NCI-H2107 treated with DMSO at 0.1 percent for 48 hours (cell line): Measurements from ENCODE around the gene ANTXR1.
"Not testable (repeated sequence)": the region's sequence is repeated elsewhere in the genome, so short reads cannot be mapped to it uniquely, and the experiment has no call there.

ENCODE experiments used
- DNase-seq: peaks from one replicate; lab custom pipeline; 2025; ENCODE audit not compliant: unreplicated experiment; lab: John Stamatoyannopoulos, UW

The ANTXR1 gene

GRCh38 chr2:69163109-69163508 lies 150.1 kb downstream of the ANTXR1 start:
- DNase-seq, result no peak

GRCh38 chr2:69163556-69163955 lies 150.6 kb downstream of the ANTXR1 start:
- DNase-seq, result no peak

GRCh38 chr2:69164061-69164778 lies 151.2 kb downstream of the ANTXR1 start:
- DNase-seq, result no peak

GRCh38 chr2:69165091-69165880 lies 152.3 kb downstream of the ANTXR1 start:
- DNase-seq, result no peak

GRCh38 chr2:69166465-69166811 lies 153.5 kb downstream of the ANTXR1 start:
- no peak for DNase-seq

- peak; percentile 30 for DNase-seq
These were observed 154.0 kb downstream of the ANTXR1 start for GRCh38 chr2:69166812-69167468.

GRCh38 chr2:69167469-69167822 lies 154.5 kb downstream of the ANTXR1 start:
- DNase-seq, result no peak

GRCh38 chr2:69168144-69168813 lies 155.3 kb downstream of the ANTXR1 start:
- no peak for DNase-seq

- DNase-seq, result no peak
These were observed 156.1 kb downstream of the ANTXR1 start for GRCh38 chr2:69168950-69169654.

- DNase-seq, result no peak
These were observed 156.8 kb downstream of the ANTXR1 start for GRCh38 chr2:69169655-69170389.

- DNase-seq, result no peak
These were observed 157.7 kb downstream of the ANTXR1 start for GRCh38 chr2:69170661-69171060.

GRCh38 chr2:69171116-69171896 lies 158.3 kb downstream of the ANTXR1 start:
- DNase-seq, result no peak

- no peak for DNase-seq
These were observed 159.0 kb downstream of the ANTXR1 start for GRCh38 chr2:69171897-69172525.

- DNase-seq, result no peak
These were observed 160.7 kb downstream of the ANTXR1 start for GRCh38 chr2:69173706-69174105.

GRCh38 chr2:69174211-69174610 lies 161.2 kb downstream of the ANTXR1 start:
- DNase-seq, result not testable (repeated sequence)

GRCh38 chr2:69175790-69176715 lies 163.1 kb downstream of the ANTXR1 start:
- no peak for DNase-seq

GRCh38 chr2:69177063-69177771 lies 164.2 kb downstream of the ANTXR1 start:
- no peak for DNase-seq
